Measurements from ENCODE around the gene C1orf210. TPM values are rescaled to one million over a fixed set of nuclear protein-coding genes. Genes with fewer than 3 reads are reported as not detected.

C1orf210 gene
- total RNA-seq, 1 donor from 2014 or later: 3.7 TPM

DNA sequence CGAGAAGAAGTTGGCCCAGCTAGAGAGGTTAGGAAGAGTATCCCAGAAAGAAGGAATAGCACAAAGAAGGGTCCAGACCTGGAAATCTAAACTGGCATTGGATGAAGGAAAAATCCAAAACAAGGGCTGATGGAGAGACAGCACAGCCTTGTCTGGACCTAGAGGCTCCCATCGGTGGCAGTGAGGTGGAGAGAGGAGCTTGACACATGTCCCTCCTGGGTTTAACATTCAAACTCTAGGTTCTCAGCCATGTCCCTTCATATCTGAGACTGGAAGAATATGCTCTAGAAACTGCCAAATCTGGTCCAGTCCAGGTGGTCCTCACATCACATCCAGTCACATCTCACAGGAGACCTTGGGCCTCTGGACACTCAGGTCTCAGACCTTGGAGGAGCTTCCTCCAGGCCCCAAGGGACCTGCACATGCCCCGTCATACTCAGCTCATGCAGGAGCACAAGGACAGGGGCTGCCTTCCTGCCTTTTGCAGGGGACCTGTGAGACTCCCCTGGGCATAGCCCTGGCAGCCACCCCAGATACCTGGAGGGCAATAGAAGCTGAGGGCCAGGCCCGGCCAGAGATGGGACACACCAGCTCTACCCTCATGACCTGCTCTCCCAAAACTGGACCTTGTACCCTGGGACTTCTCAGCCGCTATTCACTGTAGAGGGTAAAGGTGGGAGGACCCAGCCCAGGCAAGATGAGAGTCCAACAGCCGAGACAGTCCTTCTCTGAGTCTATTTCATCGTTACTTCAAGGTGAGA lies 8.1 kb downstream of the C1orf210 start:
- TF ChIP-seq, protein P1, sequence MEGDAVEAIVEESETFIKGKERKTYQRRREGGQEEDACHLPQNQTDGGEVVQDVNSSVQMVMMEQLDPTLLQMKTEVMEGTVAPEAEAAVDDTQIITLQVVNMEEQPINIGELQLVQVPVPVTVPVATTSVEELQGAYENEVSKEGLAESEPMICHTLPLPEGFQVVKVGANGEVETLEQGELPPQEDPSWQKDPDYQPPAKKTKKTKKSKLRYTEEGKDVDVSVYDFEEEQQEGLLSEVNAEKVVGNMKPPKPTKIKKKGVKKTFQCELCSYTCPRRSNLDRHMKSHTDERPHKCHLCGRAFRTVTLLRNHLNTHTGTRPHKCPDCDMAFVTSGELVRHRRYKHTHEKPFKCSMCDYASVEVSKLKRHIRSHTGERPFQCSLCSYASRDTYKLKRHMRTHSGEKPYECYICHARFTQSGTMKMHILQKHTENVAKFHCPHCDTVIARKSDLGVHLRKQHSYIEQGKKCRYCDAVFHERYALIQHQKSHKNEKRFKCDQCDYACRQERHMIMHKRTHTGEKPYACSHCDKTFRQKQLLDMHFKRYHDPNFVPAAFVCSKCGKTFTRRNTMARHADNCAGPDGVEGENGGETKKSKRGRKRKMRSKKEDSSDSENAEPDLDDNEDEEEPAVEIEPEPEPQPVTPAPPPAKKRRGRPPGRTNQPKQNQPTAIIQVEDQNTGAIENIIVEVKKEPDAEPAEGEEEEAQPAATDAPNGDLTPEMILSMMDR (IDR thresholded peaks at IDR 0.05; ENCODE audit: unreplicated experiment): no peak
- Mint-ChIP-seq H3K36me3 (no peaks in the 10 kb centered on the region), H3K9me3 (no peaks in the 10 kb centered on the region), H3K27ac (no peak overlapping the region), H3K4me1 (no peaks in the 10 kb centered on the region), H3K27me3 (ENCODE audit: low read depth) (no peaks in the 10 kb centered on the region), H3K4me3 (no peak overlapping the region)
- DNase-seq (ENCODE audit: low spot score in 2 of 2, unreplicated experiment in 2 of 2): no peak

DNA sequence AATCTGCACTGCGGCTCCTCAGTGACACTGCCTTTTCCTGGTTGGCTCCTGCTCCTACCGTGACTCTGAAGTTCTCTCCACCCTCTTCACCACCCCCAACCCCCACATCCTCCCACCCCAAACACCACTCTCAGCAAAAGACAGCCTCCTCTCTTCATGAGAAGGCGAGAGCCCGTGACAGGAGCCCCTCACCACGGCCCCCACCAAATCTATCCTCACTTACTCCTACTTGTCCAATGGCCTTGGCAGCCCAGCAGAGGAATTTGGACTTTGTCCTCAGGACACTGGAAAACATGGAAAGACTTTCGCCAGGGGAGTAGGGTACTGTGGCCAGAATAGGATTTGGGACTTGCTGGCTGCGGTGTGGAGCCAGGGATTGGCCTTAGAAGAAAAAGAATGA lies 8.7 kb downstream of the C1orf210 start:
- H3K4me1 Mint-ChIP-seq: peaks cover 2% of the 10 kb centered on the region
- DNase-seq (ENCODE audit: low spot score in 2 of 2, unreplicated experiment in 2 of 2): no peak
- no peaks in the 10 kb centered on the region for H3K27me3 Mint-ChIP-seq (ENCODE audit: low read depth)
- no peak overlapping the region for H3K27ac Mint-ChIP-seq
- no peak overlapping the region for H3K4me3 Mint-ChIP-seq
- TF ChIP-seq, protein P1 (IDR thresholded peaks at IDR 0.05; ENCODE audit: unreplicated experiment): no peak
- no peaks in the 10 kb centered on the region for H3K36me3 Mint-ChIP-seq
- no peaks in the 10 kb centered on the region for H3K9me3 Mint-ChIP-seq

DNA sequence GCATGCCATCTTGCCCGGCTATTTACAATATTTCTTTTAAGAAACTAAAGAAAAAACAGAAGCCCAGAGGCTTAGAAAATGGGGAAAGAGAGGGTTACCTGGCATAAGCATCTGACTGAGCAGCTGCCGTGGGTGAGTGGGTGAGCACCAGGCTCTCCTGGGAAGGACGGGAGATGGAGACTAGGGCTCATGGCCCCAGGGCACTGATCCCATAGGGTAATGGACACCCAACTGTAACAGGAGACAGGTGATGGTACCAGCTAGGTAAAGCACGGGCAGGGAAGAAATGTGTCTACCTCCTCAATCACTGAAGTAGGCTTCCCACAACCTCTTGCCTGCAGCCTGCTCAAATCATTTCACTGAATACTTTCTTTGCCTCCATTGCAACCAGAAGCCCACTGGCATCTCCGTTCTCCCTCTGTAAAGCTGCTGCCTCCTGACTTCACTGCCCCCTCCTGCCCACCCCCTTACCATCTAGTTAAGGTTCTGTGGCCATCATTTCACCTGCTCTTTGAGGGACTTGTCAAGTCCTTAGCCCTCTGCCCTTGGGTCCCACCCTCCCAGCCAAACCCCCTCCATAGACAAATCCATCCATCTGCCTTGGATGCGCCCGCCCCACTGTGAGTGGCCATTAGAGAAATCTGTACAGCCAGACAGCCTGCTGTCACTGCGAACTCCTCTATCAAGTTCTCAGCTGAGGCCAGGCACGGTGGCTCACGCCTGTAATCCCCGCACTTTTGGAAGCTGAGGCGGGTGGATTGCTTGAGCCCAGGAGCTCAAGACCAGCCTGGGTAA lies 9.4 kb downstream of the C1orf210 start:
- Mint-ChIP-seq H3K27me3 (ENCODE audit: low read depth) (peaks cover 2% of the 10 kb centered on the region), H3K4me1 (peaks cover 9% of the 10 kb centered on the region), H3K27ac (no peak overlapping the region), H3K4me3 (no peak overlapping the region), H3K36me3 (no peaks in the 10 kb centered on the region), H3K9me3 (no peaks in the 10 kb centered on the region)
- TF ChIP-seq, protein P1 (IDR thresholded peaks at IDR 0.05; ENCODE audit: unreplicated experiment): no peak
- no peak for DNase-seq (ENCODE audit: low spot score in 2 of 2, unreplicated experiment in 2 of 2)

DNA sequence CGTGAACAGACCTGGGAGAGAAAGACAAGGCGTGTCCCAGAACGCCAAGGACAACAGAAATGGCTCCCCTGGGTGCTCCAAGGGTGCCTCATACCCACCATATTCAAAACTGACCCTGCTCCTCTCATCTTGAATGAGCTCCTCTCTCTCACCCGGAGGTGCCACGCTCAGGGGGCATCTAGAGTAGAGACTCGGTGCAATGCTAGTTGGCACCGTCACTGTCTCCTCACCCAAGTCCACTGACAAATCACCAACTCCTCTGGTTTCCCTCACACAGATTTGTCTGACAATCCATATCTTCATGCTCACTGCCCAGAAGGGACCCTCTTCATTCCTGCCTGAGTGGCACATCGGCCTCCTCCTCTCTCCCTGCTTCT lies 10.6 kb downstream of the C1orf210 start:
- Mint-ChIP-seq H3K9me3 (no peaks in the 10 kb centered on the region), H3K36me3 (no peaks in the 10 kb centered on the region), H3K27ac (no peak overlapping the region), H3K4me1 (peaks cover 21% of the 10 kb centered on the region), H3K4me3 (no peak overlapping the region), H3K27me3 (ENCODE audit: low read depth) (peaks cover 3% of the 10 kb centered on the region)
- no peak for DNase-seq (ENCODE audit: low spot score in 2 of 2, unreplicated experiment in 2 of 2)
- TF ChIP-seq, protein P1 (IDR thresholded peaks at IDR 0.05; ENCODE audit: unreplicated experiment): no peak

DNA sequence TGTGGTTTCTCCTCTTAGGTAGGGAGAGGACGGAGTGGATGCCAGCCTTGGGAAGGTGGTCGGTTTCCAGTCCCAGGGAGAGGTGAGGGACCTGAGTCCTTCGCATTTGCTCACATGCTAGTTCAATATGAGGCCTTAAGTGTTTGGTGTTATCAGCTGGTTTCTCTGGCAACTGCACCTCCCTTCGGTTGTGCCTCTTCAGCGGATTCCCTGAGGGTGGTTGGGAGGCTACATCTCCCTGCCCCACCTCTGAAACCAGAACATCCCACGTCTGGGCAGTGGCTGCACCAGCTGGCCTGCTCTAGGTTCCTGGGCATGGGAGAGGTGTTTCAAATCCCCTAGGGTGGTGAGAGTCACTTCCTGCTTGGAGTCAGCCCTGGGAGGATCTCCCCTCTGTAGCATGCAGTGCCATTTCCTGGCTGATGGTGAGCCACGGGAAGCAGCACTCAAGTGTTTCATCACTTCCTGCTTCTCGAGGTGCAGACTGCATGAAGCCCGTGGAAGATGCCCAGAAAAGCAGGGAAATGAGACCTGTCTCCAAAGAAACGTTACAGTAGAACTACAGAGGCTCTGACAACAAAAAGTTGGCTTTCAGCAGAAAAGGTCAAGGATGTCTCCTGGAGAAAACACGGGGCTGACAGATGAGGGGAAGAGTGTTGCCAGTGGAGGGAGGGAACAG lies 11.1 kb downstream of the C1orf210 start:
- Mint-ChIP-seq H3K27ac (no peak overlapping the region), H3K27me3 (ENCODE audit: low read depth) (peaks cover 3% of the 10 kb centered on the region), H3K4me3 (no peak overlapping the region), H3K9me3 (no peaks in the 10 kb centered on the region), H3K4me1 (peaks cover 27% of the 10 kb centered on the region), H3K36me3 (no peaks in the 10 kb centered on the region)
- TF ChIP-seq, protein P1 (IDR thresholded peaks at IDR 0.05; ENCODE audit: unreplicated experiment): no peak
- no peak for DNase-seq (ENCODE audit: low spot score in 2 of 2, unreplicated experiment in 2 of 2)
